CD14-positive monocyte (primary cell): ENCODE measurements around the gene RNF123. TPM values are rescaled to one million over a fixed set of nuclear protein-coding genes. Genes with fewer than 3 reads are reported as not detected.
"Not testable (repeated sequence)": the region's sequence is repeated elsewhere in the genome, so short reads cannot be mapped to it uniquely, and the experiment has no call there.

ENCODE experiments used
- DNase-seq, 3 donors: peaks; one replicate each; pipeline ENCODE4 v3.0.0-alpha.2; 2011 to 2022
- H2AFZ ChIP-seq: 2 replicates; pipeline ENCODE4 v1.6.0; 2012; ENCODE audit warnings: mild to moderate bottlenecking, low read depth, low read length, inconsistent platforms; ENCODE audit not compliant: insufficient read depth, poor library complexity, severe bottlenecking
- H3K27ac ChIP-seq, 2 donors: 1 replicate in 1 of 2; 2 replicates in 1 of 2; pipeline ENCODE4 v1.5.1; 2012 to 2013; ENCODE audit warnings: low read length in 2 of 2, control low read depth in 1 of 2, inconsistent platforms in 1 of 2, low read depth in 1 of 2, mild to moderate bottlenecking in 1 of 2
- H3K27me3 ChIP-seq, 2 donors: one replicate each; pipeline versions ENCODE4 v1.6.0 to v1.6.1; 2011 to 2013; ENCODE audit warnings: low read length in 2 of 2; ENCODE audit not compliant: control insufficient read depth in 2 of 2, insufficient read depth in 2 of 2
- H3K36me3 ChIP-seq, 2 donors: replicated peaks in 1 of 2; 1 replicate in 1 of 2; 2 replicates in 1 of 2; pipeline versions ENCODE4 v1.5.1 to v1.6.1; 2012 to 2013; ENCODE audit warnings: low read length in 2 of 2, control low read depth in 1 of 2, inconsistent platforms in 1 of 2, mild to moderate bottlenecking in 1 of 2; ENCODE audit not compliant: insufficient read depth in 2 of 2, control insufficient read depth in 1 of 2
- H3K4me1 ChIP-seq, 2 donors: 1 replicate in 1 of 2; 2 replicates in 1 of 2; pipeline versions ENCODE4 v1.5.1 to v1.6.1; 2012 to 2013; ENCODE audit warnings: low read length in 2 of 2, control low read depth in 1 of 2, inconsistent platforms in 1 of 2, mild to moderate bottlenecking in 1 of 2, moderate library complexity in 1 of 2; ENCODE audit not compliant: insufficient read depth in 2 of 2, control insufficient read depth in 1 of 2
- H3K4me2 ChIP-seq: replicated peaks from 2 replicates; pipeline ENCODE3; 2012; ENCODE audit warnings: low read length, moderate library complexity, mild to moderate bottlenecking; ENCODE audit not compliant: poor library complexity, severe bottlenecking; ENCODE audit errors: extremely low read depth
- H3K4me3 ChIP-seq, 3 experiments: fragments of 200-600 bp in 1 of 3; sonication (generic) in 1 of 3; replicated peaks in 1 of 3; 1 replicate in 2 of 3; 2 replicates in 1 of 3; pipeline ENCODE4 v1.5.1; 2011 to 2013; ENCODE audit warnings: low read length in 3 of 3, mild to moderate bottlenecking in 3 of 3, control low read depth in 2 of 3, low read depth in 2 of 3, inconsistent platforms in 1 of 3, moderate library complexity in 1 of 3
- H3K79me2 ChIP-seq: 2 replicates; pipeline ENCODE4 v1.6.0; 2012; ENCODE audit warnings: mild to moderate bottlenecking, control low read depth, inconsistent platforms, low read length, moderate library complexity; ENCODE audit not compliant: insufficient read depth
- H3K9ac ChIP-seq: 2 replicates; pipeline ENCODE4 v1.6.0; 2017; ENCODE audit warnings: low read length, mild to moderate bottlenecking; ENCODE audit not compliant: insufficient read depth, poor library complexity, severe bottlenecking
- H3K9me3 ChIP-seq, 2 donors: replicated peaks in 1 of 2; 1 replicate in 1 of 2; 2 replicates in 1 of 2; pipeline versions ENCODE4 v1.5.1 to v1.6.1; 2012 to 2013; ENCODE audit warnings: low read length in 2 of 2, control low read depth in 1 of 2; ENCODE audit not compliant: control insufficient read depth in 1 of 2, insufficient read depth in 1 of 2
- H4K20me1 ChIP-seq: 2 replicates; pipeline ENCODE4 v1.6.0; 2012; ENCODE audit warnings: mild to moderate bottlenecking, low read length, control low read depth, moderate library complexity; ENCODE audit not compliant: insufficient read depth
- H3K27ac Mint-ChIP-seq, 7 donors: one replicate each; pipeline ENCODE4 v1.8.0; 2020; ENCODE audit warnings: mild to moderate bottlenecking in 7 of 7, mixed read lengths in 7 of 7, moderate library complexity in 6 of 7, inconsistent platforms in 2 of 7
- H3K27me3 Mint-ChIP-seq, 3 donors: one replicate each; pipeline ENCODE4 v1.8.0; 2021 to 2022; ENCODE audit warnings: low read depth in 3 of 3, mild to moderate bottlenecking in 3 of 3, mixed read lengths in 3 of 3, moderate library complexity in 3 of 3, inconsistent platforms in 1 of 3
- H3K36me3 Mint-ChIP-seq, 2 donors: one replicate each; pipeline ENCODE4 v1.8.0; 2020; ENCODE audit warnings: mixed read lengths in 2 of 2, inconsistent platforms in 1 of 2, mild to moderate bottlenecking in 1 of 2
- H3K4me1 Mint-ChIP-seq: one replicate; pipeline ENCODE4 v1.8.0; 2020; ENCODE audit warnings: mild to moderate bottlenecking, mixed read lengths
- H3K4me3 Mint-ChIP-seq, 2 donors: one replicate each; pipeline ENCODE4 v1.8.0; 2020; ENCODE audit warnings: mild to moderate bottlenecking in 2 of 2, mixed read lengths in 2 of 2, moderate library complexity in 1 of 2
- H3K9me3 Mint-ChIP-seq, 7 donors: one replicate each; pipeline ENCODE4 v1.8.0; 2020 to 2022; ENCODE audit warnings: mixed read lengths in 7 of 7, mild to moderate bottlenecking in 6 of 7, moderate library complexity in 6 of 7, inconsistent platforms in 2 of 7
- WGBS: methylation state at CpG from one replicate; pipeline ENCODE4 v1.1.5; 2013; ENCODE audit warnings: missing lambda C conversion rate; ENCODE audit not compliant: insufficient coverage; 5-methylcytosine and 5-hydroxymethylcytosine counted together
- intact Hi-C, 2 donors: fragments of 100-400 bp; cut with micrococcal nuclease; formaldehyde crosslinking; loops; one replicate each; pipeline versions ENCODE4 v1.15.0 to v1.15.1; 2023
- polyA plus RNA-seq, 3 donors: library from polyadenylated mRNA; depleted of rRNA in 1 of 3; unstranded in 2 of 3; stranded (reverse) in 1 of 3; fragments of 300-500 nt in 2 of 3; fragments of >200 nt in 1 of 3; fragmentation: Illumina TruSeq in 2 of 3; gene quantifications; 1 replicate in 2 of 3; 2 replicates in 1 of 3; pipeline ENCODE4 v1.2.3, GENCODE V29; 2012 to 2021
- TF ChIP-seq, protein P1 (sequence below): fragments of 200-600 bp; IDR thresholded peaks from one replicate; pipeline ENCODE4 v1.8.0; 2022; ENCODE audit warnings: antibody characterized with exemption, mild to moderate bottlenecking

RNF123 gene
- polyA plus RNA-seq, 3 donors, result 11.1 to 46.2 (median 15.7) TPM

DNA sequence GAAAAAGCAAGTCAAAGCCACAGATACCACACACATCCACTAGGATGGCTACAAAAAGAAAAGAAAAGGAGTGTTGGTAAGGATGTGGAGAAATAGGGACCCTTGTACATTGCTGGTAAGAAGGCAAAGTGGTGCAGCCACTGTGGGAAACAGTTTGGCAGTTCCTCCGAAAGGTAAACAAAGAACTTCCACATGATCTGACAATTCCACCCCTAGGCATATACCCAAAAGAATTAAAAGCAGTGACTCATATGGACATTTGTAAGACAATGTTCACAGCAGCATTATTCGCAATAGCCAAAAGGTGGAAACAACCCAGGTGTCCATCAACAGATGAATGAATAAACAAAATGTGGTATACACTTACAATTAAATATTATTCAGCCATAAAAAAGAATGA, 56.6 kb downstream of the RNF123 start:
- no peak overlapping the region for H3K4me2 ChIP-seq
- TF ChIP-seq, protein P1, sequence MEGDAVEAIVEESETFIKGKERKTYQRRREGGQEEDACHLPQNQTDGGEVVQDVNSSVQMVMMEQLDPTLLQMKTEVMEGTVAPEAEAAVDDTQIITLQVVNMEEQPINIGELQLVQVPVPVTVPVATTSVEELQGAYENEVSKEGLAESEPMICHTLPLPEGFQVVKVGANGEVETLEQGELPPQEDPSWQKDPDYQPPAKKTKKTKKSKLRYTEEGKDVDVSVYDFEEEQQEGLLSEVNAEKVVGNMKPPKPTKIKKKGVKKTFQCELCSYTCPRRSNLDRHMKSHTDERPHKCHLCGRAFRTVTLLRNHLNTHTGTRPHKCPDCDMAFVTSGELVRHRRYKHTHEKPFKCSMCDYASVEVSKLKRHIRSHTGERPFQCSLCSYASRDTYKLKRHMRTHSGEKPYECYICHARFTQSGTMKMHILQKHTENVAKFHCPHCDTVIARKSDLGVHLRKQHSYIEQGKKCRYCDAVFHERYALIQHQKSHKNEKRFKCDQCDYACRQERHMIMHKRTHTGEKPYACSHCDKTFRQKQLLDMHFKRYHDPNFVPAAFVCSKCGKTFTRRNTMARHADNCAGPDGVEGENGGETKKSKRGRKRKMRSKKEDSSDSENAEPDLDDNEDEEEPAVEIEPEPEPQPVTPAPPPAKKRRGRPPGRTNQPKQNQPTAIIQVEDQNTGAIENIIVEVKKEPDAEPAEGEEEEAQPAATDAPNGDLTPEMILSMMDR, result no peak
- H4K20me1 ChIP-seq, result peaks cover 76% of the 10 kb centered on the region
- H3K9me3 Mint-ChIP-seq, result no peaks in the 10 kb centered on the region
- no CpG with 5 or more reads among the region's 2 CpGs for WGBS
- no peak for DNase-seq
- no peak overlapping the region for H3K27ac ChIP-seq
- H3K79me2 ChIP-seq, result peaks cover 39% of the 10 kb centered on the region
- H3K4me3 Mint-ChIP-seq, result no peak overlapping the region
- no peaks in the 10 kb centered on the region for H3K9me3 ChIP-seq
- H3K4me3 ChIP-seq, result no peak overlapping the region
- no peak overlapping the region for H2AFZ ChIP-seq
- peak overlapping the region in 1 of 7 donors; percentile 11 for H3K27ac Mint-ChIP-seq
- H3K36me3 ChIP-seq, result peaks cover 43 to 84% of the 10 kb centered on the region in 2 donors
- H3K4me1 Mint-ChIP-seq, result no peaks in the 10 kb centered on the region
- peaks cover 41 to 76% of the 10 kb centered on the region in 2 donors for H3K36me3 Mint-ChIP-seq
- intact Hi-C loops, result no loop called here
- H3K27me3 ChIP-seq, result no peaks in the 10 kb centered on the region
- H3K27me3 Mint-ChIP-seq, result peaks cover 0 to 3% (median 0%) of the 10 kb centered on the region in 3 donors
- no peaks in the 10 kb centered on the region for H3K4me1 ChIP-seq
- no peak overlapping the region for H3K9ac ChIP-seq

DNA sequence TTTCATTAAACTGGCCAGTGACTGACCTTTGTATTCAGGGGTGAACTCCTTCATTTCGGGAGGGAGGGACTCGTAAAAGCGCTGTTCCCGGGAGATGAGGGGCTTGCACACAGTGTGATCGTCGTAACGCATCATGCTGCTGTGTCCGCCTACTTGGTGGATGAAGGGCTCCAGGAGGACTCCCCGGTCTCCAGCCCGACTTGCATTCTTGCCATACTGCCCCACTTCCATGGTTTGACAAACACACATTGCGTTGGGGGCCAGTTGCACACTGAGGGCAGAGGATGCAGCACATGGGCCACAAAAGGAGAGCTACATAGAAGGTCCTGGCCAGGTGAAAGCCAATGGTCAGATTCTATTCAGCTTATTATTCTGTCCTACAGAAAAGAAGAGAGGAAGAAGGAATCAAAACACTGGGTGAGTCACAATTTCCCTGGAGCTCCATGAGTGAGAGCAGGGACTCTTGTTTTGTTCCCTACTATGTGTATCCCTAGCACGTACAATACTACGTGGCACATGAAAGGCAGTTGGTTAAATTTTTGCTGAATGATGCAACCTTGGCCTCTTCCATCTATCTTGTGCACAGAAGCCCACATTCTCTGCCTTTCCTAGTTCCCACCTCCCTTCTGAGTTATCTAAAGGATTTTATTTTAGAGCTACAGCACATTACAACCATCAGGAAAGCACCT, 58.6 kb downstream of the RNF123 start:
- H3K36me3 ChIP-seq, result peaks cover 39 to 70% of the 10 kb centered on the region in 2 donors
- H3K9ac ChIP-seq, result no peak overlapping the region
- Mint-ChIP-seq H3K9me3 (no peaks in the 10 kb centered on the region), H3K4me1 (no peaks in the 10 kb centered on the region), H3K27me3 (peaks cover 0 to 3% (median 0%) of the 10 kb centered on the region in 3 donors), H3K36me3 (peaks cover 41 to 64% of the 10 kb centered on the region in 2 donors), H3K27ac (peak overlapping the region in 2 of 7 donors; percentile 30 to 50), H3K4me3 (no peak overlapping the region)
- no peak overlapping the region for H3K4me2 ChIP-seq
- H2AFZ ChIP-seq, result no peak overlapping the region
- 100% methylated on average over 3 of the region's 13 CpGs for WGBS
- no peaks in the 10 kb centered on the region for H3K4me1 ChIP-seq
- no peak for DNase-seq
- peaks cover 40% of the 10 kb centered on the region for H3K79me2 ChIP-seq
- no peaks in the 10 kb centered on the region for H3K9me3 ChIP-seq
- H4K20me1 ChIP-seq, result peaks cover 89% of the 10 kb centered on the region
- no peaks in the 10 kb centered on the region for H3K27me3 ChIP-seq
- intact Hi-C loops, result no loop called here
- H3K27ac ChIP-seq, result no peak overlapping the region
- no peak overlapping the region for H3K4me3 ChIP-seq
- TF ChIP-seq, protein P1, result no peak

DNA sequence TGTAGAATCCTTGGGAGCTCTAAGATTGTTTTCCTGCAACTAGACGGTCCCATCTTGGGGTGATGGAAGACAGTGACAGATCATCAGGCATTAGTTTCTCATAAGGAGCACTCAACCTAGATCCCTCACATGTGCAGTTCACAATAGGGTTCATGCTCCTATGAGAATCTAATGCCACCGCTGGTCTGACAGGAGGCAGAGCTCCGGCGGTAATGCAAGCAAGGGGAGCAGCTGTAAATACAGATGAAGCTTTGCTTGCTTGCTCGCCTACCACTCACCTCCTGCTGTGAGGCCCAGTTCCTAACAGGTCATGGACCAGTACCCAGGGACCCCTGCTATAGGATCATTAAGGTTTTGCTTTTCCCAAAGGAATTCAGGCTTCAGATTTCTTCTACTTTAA, 59.5 kb downstream of the RNF123 start:
- H3K9me3 Mint-ChIP-seq, H3K9me3 ChIP-seq, H3K4me1 Mint-ChIP-seq, H3K27me3 ChIP-seq, DNase-seq, H3K4me3 Mint-ChIP-seq, H2AFZ ChIP-seq, H3K4me1 ChIP-seq, intact Hi-C loops, H3K27ac ChIP-seq, H3K27ac Mint-ChIP-seq, H3K9ac ChIP-seq, H3K27me3 Mint-ChIP-seq, H3K4me2 ChIP-seq, H3K4me3 ChIP-seq: not testable (repeated sequence)
- peaks cover 34 to 61% of the 10 kb centered on the region in 2 donors for H3K36me3 ChIP-seq
- H3K79me2 ChIP-seq, result peaks cover 43% of the 10 kb centered on the region
- WGBS, result 100% methylated on average over 5 of the region's 5 CpGs
- peaks cover 40 to 62% of the 10 kb centered on the region in 2 donors for H3K36me3 Mint-ChIP-seq
- H4K20me1 ChIP-seq, result peaks cover 91% of the 10 kb centered on the region
